Gastroesophageal sphincter (tissue), 4 donors: ENCODE measurements around the gene TWF2. TPM values are rescaled to one million over a fixed set of nuclear protein-coding genes. Genes with fewer than 3 reads are reported as not detected.

Experiments
- ATAC-seq: fragments of 150-250 bp; one replicate; pipeline ENCODE4 v1.9.1; 2016; ENCODE audit warnings: mild to moderate bottlenecking, moderate library complexity
- H3K27ac ChIP-seq, 4 donors: fragments of 200-600 bp; sonication (generic) in 3 of 4; 1 replicate in 3 of 4; 2 replicates in 1 of 4; pipeline ENCODE4 v1.5.1; 2016 to 2019
- H3K27me3 ChIP-seq: fragments of 200-600 bp; sonication (generic); one replicate; pipeline ENCODE4 v1.5.1; 2019
- H3K36me3 ChIP-seq, 2 donors: fragments of 200-600 bp; sonication (generic); one replicate each; pipeline ENCODE4 v1.5.1; 2019; ENCODE audit warnings: control low read depth in 1 of 2
- H3K4me1 ChIP-seq, 3 donors: fragments of 200-600 bp; sonication (generic); 1 replicate in 2 of 3; 2 replicates in 1 of 3; pipeline ENCODE4 v1.5.1; 2016 to 2019; ENCODE audit warnings: control low read depth in 2 of 3
- H3K4me3 ChIP-seq, 2 donors: fragments of 200-600 bp; sonication (generic); one replicate each; pipeline ENCODE4 v1.5.1; 2019; ENCODE audit warnings: mild to moderate bottlenecking in 1 of 2, moderate library complexity in 1 of 2
- H3K9me3 ChIP-seq, 3 donors: fragments of 200-600 bp; sonication (generic); one replicate each; pipeline ENCODE4 v1.5.1; 2017 to 2019; ENCODE audit warnings: control low read depth in 2 of 3
- CTCF ChIP-seq, 4 experiments: fragments of 200-600 bp in 2 of 4; fragments of 450-650 bp in 2 of 4; sonication (generic) in 1 of 4; IDR thresholded peaks; one replicate each; pipeline ENCODE4 v1.5.1; 2017 to 2019; ENCODE audit warnings: antibody characterized with exemption in 4 of 4, mild to moderate bottlenecking in 2 of 4, moderate library complexity in 2 of 4
- EP300 ChIP-seq: sonication (generic); formaldehyde crosslinking; IDR thresholded peaks from one replicate; pipeline ENCODE4 v1.6.1; 2017; ENCODE audit warnings: antibody characterized with exemption, mild to moderate bottlenecking
- POLR2A ChIP-seq, 2 donors: fragments of 450-650 bp; IDR thresholded peaks; one replicate each; pipeline ENCODE4 v1.6.1; 2017; ENCODE audit warnings: antibody characterized with exemption in 2 of 2, mild to moderate bottlenecking in 2 of 2, moderate library complexity in 1 of 2
- POLR2AphosphoS5 ChIP-seq: sonication (generic); formaldehyde crosslinking; IDR thresholded peaks from one replicate; pipeline ENCODE4 v1.6.1; 2017; ENCODE audit warnings: antibody characterized with exemption
- WGBS, 2 donors: methylation state at CpG; one replicate each; pipeline ENCODE4 v1.1.5; 2018; ENCODE audit warnings: low coverage in 1 of 2; 5-methylcytosine and 5-hydroxymethylcytosine counted together
- total RNA-seq, 4 donors: library from RNA; depleted of rRNA; stranded (reverse); fragments of >200 nt; gene quantifications; one replicate each; pipeline ENCODE4 v1.1.0, GENCODE V29; 2016

TWF2 gene
- total RNA-seq, 4 donors from 2014 or later = 46.8 to 79.5 (median 69.2) TPM

GRCh38 chr3:52248165-52248541 is 9.2 kb upstream of the TWF2 start:
- TF ChIP-seq CTCF (IDR thresholded peaks at IDR 0.05) (no peak), POLR2AphosphoS5 (no peak), POLR2A (IDR thresholded peaks at IDR 0.05) (no peak), EP300 (no peak)
- 40 to 100% methylated on average over 1 of the region's 10 CpGs for WGBS, 2 donors
- H3K36me3 ChIP-seq = peaks cover 0 to 55% of the 10 kb centered on the region in 2 donors

GRCh38 chr3:52247409-52248164 is 8.6 kb upstream of the TWF2 start:
- Histone ChIP-seq H3K27me3 (no peaks in the 10 kb centered on the region), H3K4me1 (peaks cover 0 to 40% (median 4%) of the 10 kb centered on the region in 3 donors), H3K4me3 (peak overlapping the region in 1 of 2 donors; percentile 66), H3K27ac (peak overlapping the region in 3 of 4 donors; percentile 87 to 96 (median 92)), H3K36me3 (peaks cover 0 to 49% of the 10 kb centered on the region in 2 donors), H3K9me3 (no peaks in the 10 kb centered on the region)
- no peak for ATAC-seq
- TF ChIP-seq POLR2A (IDR thresholded peaks at IDR 0.05) = no peak
- no peak for TF ChIP-seq POLR2AphosphoS5
- no peak for TF ChIP-seq CTCF (IDR thresholded peaks at IDR 0.05)
- TF ChIP-seq EP300 = no peak
- 96% methylated on average over 4 of the region's 7 CpGs; no CpG with 5 or more reads in 1 of the 2 donors for WGBS, 2 donors

More at GRCh38 chr3:52248165-52248541, 9.2 kb upstream of the TWF2 start:
- Histone ChIP-seq H3K4me1 (peaks cover 0 to 41% (median 4%) of the 10 kb centered on the region in 3 donors), H3K27ac (peak overlapping the region in 3 of 4 donors; percentile 16 to 23 (median 23)), H3K4me3 (no peak overlapping the region), H3K27me3 (no peaks in the 10 kb centered on the region), H3K9me3 (no peaks in the 10 kb centered on the region)
- ATAC-seq = no peak

- H3K4me1 ChIP-seq = peaks cover 0 to 40% (median 4%) of the 10 kb centered on the region in 3 donors
- peak overlapping the region in 1 of 2 donors; percentile 66 for H3K4me3 ChIP-seq
- H3K9me3 ChIP-seq = no peaks in the 10 kb centered on the region
- H3K36me3 ChIP-seq = peaks cover 0 to 42% of the 10 kb centered on the region in 2 donors
- peak overlapping the region in 3 of 4 donors; percentile 87 to 96 (median 92) for H3K27ac ChIP-seq
- ATAC-seq = no peak
- no peaks in the 10 kb centered on the region for H3K27me3 ChIP-seq
- no CpG with 5 or more reads among the region's 14 CpGs for WGBS, 2 donors
- TF ChIP-seq CTCF (IDR thresholded peaks at IDR 0.05) (no peak), POLR2AphosphoS5 (no peak)
Observed at GRCh38 chr3:52246728-52247408, 7.9 kb upstream of the TWF2 start.

GRCh38 chr3:52246264-52246620 is 7.3 kb upstream of the TWF2 start:
- no peak for TF ChIP-seq POLR2AphosphoS5
- TF ChIP-seq CTCF (IDR thresholded peaks at IDR 0.05) = no peak
- no peak for TF ChIP-seq EP300
- no peak for TF ChIP-seq POLR2A (IDR thresholded peaks at IDR 0.05)
- 64% methylated on average over 3 of the region's 8 CpGs; no CpG with 5 or more reads in 1 of the 2 donors for WGBS, 2 donors
- Histone ChIP-seq H3K27me3 (no peaks in the 10 kb centered on the region), H3K36me3 (peaks cover 0 to 36% of the 10 kb centered on the region in 2 donors), H3K4me3 (peak overlapping the region; percentile 44 to 66), H3K4me1 (peaks cover 0 to 40% (median 4%) of the 10 kb centered on the region in 3 donors), H3K9me3 (no peaks in the 10 kb centered on the region), H3K27ac (peak overlapping the region; percentile 16 to 96 (median 90))
- ATAC-seq = peak; percentile 8
